ENCODE data around the gene GSTO2.
A peak's percentile ranks its signal among the peaks of the same experiment; 100 is the strongest.

The GSTO2 gene

DNA sequence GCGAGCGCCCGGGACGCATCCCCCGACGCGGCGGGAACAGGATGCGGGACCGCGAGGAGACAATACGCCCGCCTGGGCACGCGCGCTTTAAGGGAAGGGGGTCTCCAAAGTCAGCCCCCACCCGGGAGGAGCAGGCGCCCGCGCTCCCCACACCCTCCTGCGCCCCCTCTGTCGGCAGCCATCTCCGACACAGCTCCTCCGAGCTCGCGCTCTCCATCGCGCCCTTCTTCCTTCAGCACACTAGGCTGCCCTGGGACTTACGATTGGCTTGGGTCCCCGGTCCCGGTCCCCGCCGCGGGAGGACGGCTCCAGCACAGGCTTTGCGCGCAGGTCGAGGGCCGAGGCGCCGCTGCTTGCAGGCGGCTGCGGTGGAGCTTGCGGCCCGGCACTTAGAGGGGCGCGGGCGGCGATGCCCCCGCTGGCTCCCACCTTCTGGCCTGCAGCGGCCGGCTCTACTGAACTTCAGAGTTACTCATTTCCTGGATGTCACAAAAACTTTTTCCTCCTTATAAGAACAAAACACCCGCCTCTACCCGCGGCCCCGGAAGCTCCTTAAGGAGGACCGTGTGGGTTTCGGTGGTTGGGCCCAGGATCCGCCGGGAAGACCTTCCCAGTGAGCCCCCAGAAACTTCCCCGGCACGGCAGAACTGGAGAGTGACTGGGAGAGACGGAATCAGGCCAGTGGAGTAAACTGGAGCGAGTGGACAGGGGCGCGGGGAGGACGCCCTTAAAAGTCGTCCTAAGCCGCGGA, 69.2 kb downstream of the GSTO2 start, which contains the start of gene ITPRIP:
TSS of gene ITPRIP (minus strand) at position 481 of the 751 bp plus-strand sequence. CDS start 22,414 bp downstream, outside the sequence.
- TF ChIP-seq, protein P1, sequence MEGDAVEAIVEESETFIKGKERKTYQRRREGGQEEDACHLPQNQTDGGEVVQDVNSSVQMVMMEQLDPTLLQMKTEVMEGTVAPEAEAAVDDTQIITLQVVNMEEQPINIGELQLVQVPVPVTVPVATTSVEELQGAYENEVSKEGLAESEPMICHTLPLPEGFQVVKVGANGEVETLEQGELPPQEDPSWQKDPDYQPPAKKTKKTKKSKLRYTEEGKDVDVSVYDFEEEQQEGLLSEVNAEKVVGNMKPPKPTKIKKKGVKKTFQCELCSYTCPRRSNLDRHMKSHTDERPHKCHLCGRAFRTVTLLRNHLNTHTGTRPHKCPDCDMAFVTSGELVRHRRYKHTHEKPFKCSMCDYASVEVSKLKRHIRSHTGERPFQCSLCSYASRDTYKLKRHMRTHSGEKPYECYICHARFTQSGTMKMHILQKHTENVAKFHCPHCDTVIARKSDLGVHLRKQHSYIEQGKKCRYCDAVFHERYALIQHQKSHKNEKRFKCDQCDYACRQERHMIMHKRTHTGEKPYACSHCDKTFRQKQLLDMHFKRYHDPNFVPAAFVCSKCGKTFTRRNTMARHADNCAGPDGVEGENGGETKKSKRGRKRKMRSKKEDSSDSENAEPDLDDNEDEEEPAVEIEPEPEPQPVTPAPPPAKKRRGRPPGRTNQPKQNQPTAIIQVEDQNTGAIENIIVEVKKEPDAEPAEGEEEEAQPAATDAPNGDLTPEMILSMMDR (IDR thresholded peaks at IDR 0.05) = no peak
- Histone ChIP-seq H3K36me3 (no peaks in the 10 kb centered on the region), H3K9me3 (no peaks in the 10 kb centered on the region), H3K4me3 (peak within 1 kb of the TSS; percentile 63 to 86), H3K27ac (peak within 1 kb of the TSS; percentile 92 to 98), H3K4me1 (peaks cover 0 to 52% (median 41%) of the 10 kb centered on the region in 4 donors), H3K27me3 (no peaks in the 10 kb centered on the region)
- peak; percentile 88 to 90 for DNase-seq
- intact Hi-C loops (cut with DNase I; ENCODE audit: low total_unique reads) = loop anchor here (2.0 kb wide), 1 partner anchor 37 kb away; no protein-coding TSS in a partner anchor

DNA sequence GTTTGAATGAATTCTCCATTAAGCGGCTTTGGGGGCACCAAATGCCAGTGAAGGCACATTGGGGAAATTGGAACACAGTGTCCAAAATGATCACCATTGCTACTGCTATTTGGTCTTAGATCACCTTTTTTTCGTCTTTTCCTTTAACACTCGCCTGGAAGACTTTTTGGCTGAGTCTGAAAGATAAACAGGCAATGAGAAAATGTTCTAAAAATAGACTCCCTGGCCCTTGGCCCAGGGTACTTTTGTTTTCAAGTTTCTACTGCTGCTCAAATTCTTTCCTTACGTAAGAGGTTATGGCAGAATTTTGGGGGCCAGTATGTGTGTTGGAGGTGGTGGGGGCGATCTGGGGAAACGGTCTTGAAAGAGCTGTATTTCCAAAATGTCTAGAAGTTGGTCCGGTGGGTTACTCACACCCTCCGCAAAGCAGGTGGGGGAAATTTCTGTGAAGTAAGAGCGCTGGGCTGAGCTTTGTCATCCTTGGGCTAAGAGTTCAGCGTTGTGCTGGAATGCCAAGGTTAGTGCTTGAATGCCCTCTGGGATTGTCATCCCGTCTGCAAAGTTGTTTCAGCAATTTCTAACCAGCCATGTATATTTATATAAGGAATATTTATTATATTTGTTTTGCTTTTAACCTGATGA, 70.6 kb downstream of the GSTO2 start:
- Histone ChIP-seq H3K4me3 (peak overlapping the region; percentile 63 to 86), H3K27ac (peak overlapping the region; percentile 92 to 98), H3K9me3 (no peaks in the 10 kb centered on the region), H3K36me3 (no peaks in the 10 kb centered on the region), H3K4me1 (peaks cover 0 to 42% (median 28%) of the 10 kb centered on the region in 4 donors), H3K27me3 (no peaks in the 10 kb centered on the region)
- no peak for DNase-seq
- TF ChIP-seq, protein P1 (IDR thresholded peaks at IDR 0.05) = no peak
- intact Hi-C loops (cut with DNase I; ENCODE audit: low total_unique reads) = loop anchor here (2.0 kb wide), 1 partner anchor 39 kb away; no protein-coding TSS in a partner anchor

GRCh38 chr10:104340111-104340526, 71.1 kb downstream of the GSTO2 start:
- Histone ChIP-seq H3K36me3 (no peaks in the 10 kb centered on the region), H3K9me3 (no peaks in the 10 kb centered on the region), H3K4me1 (peaks cover 0 to 38% (median 23%) of the 10 kb centered on the region in 4 donors), H3K4me3 (peak overlapping the region; percentile 63 to 86), H3K27ac (peak overlapping the region; percentile 92 to 98), H3K27me3 (no peaks in the 10 kb centered on the region)
- TF ChIP-seq, protein P1 (IDR thresholded peaks at IDR 0.05) = no peak
- no peak for DNase-seq
- intact Hi-C loops (cut with DNase I; ENCODE audit: low total_unique reads) = no loop called here

DNA sequence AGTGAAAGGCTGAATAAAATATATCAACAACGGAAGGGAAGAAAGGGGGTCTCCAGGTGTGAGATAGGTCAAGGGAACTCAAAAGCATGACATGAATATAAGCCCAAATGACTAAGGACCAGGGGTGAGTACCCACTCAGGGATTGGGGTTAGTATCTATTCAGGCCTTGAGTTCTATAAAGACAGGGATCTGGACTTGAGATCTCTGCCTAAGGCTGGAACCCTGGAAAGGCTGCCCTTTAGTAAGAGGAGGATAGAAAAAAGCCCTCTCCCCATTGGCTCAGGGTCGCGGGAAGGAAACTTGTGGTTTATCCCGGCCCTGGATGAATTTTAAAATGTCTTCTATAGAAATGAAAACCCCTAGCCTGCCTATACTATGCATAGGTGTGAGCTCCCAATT, 71.7 kb downstream of the GSTO2 start:
- Histone ChIP-seq H3K27me3 (no peaks in the 10 kb centered on the region), H3K27ac (peak overlapping the region; percentile 92 to 98), H3K36me3 (no peaks in the 10 kb centered on the region), H3K4me3 (no peak overlapping the region), H3K4me1 (peaks cover 0 to 32% (median 18%) of the 10 kb centered on the region in 4 donors), H3K9me3 (no peaks in the 10 kb centered on the region)
- intact Hi-C loops (cut with DNase I; ENCODE audit: low total_unique reads) = no loop called here
- no peak for DNase-seq
- TF ChIP-seq, protein P1 (IDR thresholded peaks at IDR 0.05) = no peak

DNA sequence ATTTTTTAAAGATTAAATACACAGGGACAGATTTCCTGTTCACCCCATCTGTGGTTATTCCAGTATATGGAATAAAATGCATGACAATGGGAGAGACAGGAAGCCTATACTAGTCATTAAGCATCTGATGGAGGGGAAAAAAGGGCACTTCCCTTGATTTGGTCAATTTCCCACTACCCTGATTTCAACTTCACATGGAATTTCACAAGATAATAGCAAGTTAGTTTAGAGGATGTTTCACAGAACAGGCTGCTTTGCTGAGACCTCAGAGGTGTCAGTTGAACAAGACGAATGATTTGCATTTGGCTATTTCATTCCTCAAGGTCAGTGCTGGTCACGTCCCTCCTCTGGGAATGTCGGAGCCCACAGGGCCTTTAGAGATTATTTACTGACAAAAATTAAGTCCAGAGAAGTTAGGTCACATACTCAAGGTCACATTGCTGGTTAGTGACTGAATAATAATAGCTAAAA, 74.0 kb downstream of the GSTO2 start:
- intact Hi-C loops (cut with DNase I; ENCODE audit: low total_unique reads) = no loop called here
- TF ChIP-seq, protein P1 (IDR thresholded peaks at IDR 0.05) = no peak
- H3K36me3 ChIP-seq = no peaks in the 10 kb centered on the region

More for the DNA sequence above, 74.0 kb downstream of the GSTO2 start:
- DNase-seq = no peak
- Histone ChIP-seq H3K9me3 (no peaks in the 10 kb centered on the region), H3K4me3 (no peak overlapping the region), H3K4me1 (peaks cover 0 to 23% (median 10%) of the 10 kb centered on the region in 4 donors), H3K27ac (no peak overlapping the region), H3K27me3 (no peaks in the 10 kb centered on the region)

Measured in tibial artery (tissue), 4 donors.